Stimulated activated CD4-positive, alpha-beta T cell treated with anti-CD3 and anti-CD28 coated beads, Interleukin-12 subunit alpha, Interleukin-12 subunit beta, amount 100 ng/mL, for 24 hours (primary cell): ENCODE data around the gene P2RY14.

Source experiments
- DNase-seq, 2 experiments: peaks; one replicate each; pipeline ENCODE4 v3.0.0-alpha.2; 2020; ENCODE audit warnings: low read depth in 2 of 2

P2RY14 gene

GRCh38 chr3:151183265-151183671 lies 95.1 kb downstream of the P2RY14 start:
- no peak for DNase-seq

DNA sequence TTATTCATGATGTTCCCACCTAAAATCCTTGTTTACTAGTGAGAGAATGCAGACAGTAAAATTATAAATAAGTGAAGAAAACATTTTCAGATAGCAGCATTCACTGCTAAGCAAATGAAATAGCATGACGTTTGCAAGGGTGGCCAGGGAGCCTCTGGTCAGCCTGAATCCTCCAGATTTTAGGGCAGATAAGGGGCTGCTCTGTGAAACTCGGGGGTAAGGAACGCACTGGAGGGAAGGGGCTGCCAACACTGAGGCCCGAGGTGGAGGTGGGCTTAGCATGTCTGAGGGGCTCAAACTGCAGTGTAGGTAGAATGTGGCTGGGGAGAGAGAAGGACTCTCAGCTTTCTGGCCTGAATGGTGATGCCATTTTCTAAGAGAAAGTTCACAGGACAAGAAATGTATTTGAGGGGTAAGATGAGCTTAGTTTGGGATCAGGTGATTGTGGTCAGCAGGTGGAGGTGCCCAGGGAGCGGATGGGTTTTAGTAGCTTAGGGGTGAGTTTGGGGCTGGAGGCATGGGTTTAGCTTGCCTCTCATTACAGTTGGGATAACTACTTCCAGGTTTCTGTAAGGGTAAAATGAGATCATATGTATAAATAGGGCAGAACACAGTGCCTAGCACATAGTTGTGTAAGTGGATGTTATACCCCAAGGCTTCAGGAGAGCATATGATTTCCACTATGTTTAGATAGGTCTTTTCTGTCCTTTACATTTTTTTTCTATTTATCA lies 95.8 kb downstream of the P2RY14 start:
- no peak for DNase-seq

- DNase-seq = no peak
These were observed 100.0 kb downstream of the P2RY14 start for GRCh38 chr3:151178208-151178845.

GRCh38 chr3:151175952-151176351 lies 102.4 kb downstream of the P2RY14 start:
- no peak for DNase-seq

GRCh38 chr3:151174351-151174750 lies 104.0 kb downstream of the P2RY14 start:
- DNase-seq = no peak

GRCh38 chr3:151171145-151171757 lies 107.1 kb downstream of the P2RY14 start:
- DNase-seq = peak; percentile 13 to 22

- DNase-seq = peak in 1 of 2 experiments; percentile 54
These were observed 108.2 kb downstream of the P2RY14 start for GRCh38 chr3:151169948-151170679.

DNA sequence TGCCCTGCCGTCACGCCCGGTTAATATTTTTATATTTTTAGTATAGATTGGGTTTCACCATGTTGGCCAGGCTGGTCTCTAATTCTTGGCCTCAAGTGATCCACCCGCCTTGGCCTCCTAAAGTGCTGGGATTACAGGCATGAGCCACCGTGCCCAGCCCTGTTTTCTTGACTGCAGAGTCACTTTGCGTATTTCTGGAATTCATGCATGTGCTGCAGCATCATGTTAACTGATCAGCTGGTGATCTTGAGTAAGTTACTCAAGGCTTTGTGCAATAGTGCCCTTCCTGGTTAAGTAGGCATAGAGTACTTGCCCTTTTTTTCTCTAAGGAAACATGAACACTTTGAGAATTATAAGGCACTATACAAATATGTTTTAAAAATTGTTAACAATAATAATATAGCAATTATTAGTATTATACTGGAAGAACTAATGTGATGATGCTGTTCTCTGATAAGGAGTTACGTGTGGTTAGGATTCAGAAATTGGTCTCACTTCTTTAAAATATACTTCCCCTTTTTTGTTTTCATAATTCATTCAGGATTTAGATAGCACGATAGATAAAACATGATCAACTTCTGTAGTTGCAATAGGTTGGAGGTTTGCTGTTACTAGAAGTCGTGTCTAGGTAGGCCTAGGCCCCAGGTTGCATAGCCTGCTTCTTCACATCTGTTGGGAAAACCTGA lies 108.9 kb downstream of the P2RY14 start:
- DNase-seq = no peak

GRCh38 chr3:151168269-151169094 lies 109.9 kb downstream of the P2RY14 start:
- peak; percentile 65 to 86 for DNase-seq

DNA sequence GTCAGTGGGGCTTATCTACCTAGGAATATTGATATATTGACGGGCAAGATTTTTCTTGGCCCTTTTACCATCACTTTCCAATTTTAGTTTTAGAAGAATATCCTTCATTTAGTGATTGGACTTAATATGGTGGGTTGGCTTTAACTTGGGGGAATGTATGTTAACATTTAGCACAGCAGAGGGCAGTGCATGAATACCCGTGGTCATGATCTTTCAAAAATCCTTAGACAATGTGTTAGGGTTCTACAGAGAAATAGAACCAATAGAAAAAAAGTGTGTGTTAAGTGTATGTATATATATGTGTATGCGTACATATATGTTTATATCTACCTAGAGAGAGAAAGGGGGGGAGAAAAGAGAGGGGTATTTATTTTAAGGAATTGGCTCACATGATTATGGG lies 112.2 kb downstream of the P2RY14 start:
- DNase-seq = no peak

- DNase-seq = no peak
These were observed 113.1 kb downstream of the P2RY14 start for GRCh38 chr3:151165226-151165625.
